ENCODE data around the gene ARFGAP3.

The ARFGAP3 gene

GRCh38 chr22:42814616-42815015 lies 42.5 kb downstream of the ARFGAP3 start:
- DNase-seq: no peak

GRCh38 chr22:42814215-42814614 lies 42.9 kb downstream of the ARFGAP3 start:
- no peak for DNase-seq

GRCh38 chr22:42813501-42813900 lies 43.6 kb downstream of the ARFGAP3 start:
- no peak for DNase-seq

- no peak for DNase-seq
Observed at GRCh38 chr22:42811459-42811858, 45.6 kb downstream of the ARFGAP3 start.

GRCh38 chr22:42808521-42808920 lies 48.6 kb downstream of the ARFGAP3 start:
- no peak for DNase-seq

- no peak for DNase-seq
Observed at GRCh38 chr22:42807185-42807584, 49.9 kb downstream of the ARFGAP3 start.

GRCh38 chr22:42805998-42806830 lies 50.9 kb downstream of the ARFGAP3 start:
- no peak for DNase-seq

GRCh38 chr22:42805016-42805997 lies 51.8 kb downstream of the ARFGAP3 start:
- no peak for DNase-seq

- DNase-seq: no peak
Observed at GRCh38 chr22:42803389-42803788, 53.7 kb downstream of the ARFGAP3 start.

GRCh38 chr22:42801252-42802080 lies 55.6 kb downstream of the ARFGAP3 start:
- DNase-seq: no peak

- no peak for DNase-seq
Observed at GRCh38 chr22:42800451-42801251, 56.4 kb downstream of the ARFGAP3 start.

GRCh38 chr22:42799461-42800405 lies 57.3 kb downstream of the ARFGAP3 start:
- no peak for DNase-seq

GRCh38 chr22:42799061-42799460 lies 58.0 kb downstream of the ARFGAP3 start:
- DNase-seq: no peak

- no peak for DNase-seq
Observed at GRCh38 chr22:42797011-42797410, 60.1 kb downstream of the ARFGAP3 start.

GRCh38 chr22:42796081-42796480 lies 61.0 kb downstream of the ARFGAP3 start:
- DNase-seq: no peak

- no peak for DNase-seq
Observed at GRCh38 chr22:42794551-42795510, 62.2 kb downstream of the ARFGAP3 start.

- DNase-seq: no peak
Observed at GRCh38 chr22:42793848-42794405, 63.1 kb downstream of the ARFGAP3 start.

- no peak for DNase-seq
Observed at GRCh38 chr22:42792909-42793847, 63.9 kb downstream of the ARFGAP3 start.
